MM.1S (cell line): ENCODE data around the gene ITCH.
"Not testable (repeated sequence)": the region's sequence is repeated elsewhere in the genome, so short reads cannot be mapped to it uniquely, and the experiment has no call there.

Experiments
- DNase-seq: peaks from one replicate; pipeline ENCODE4 v3.0.0-alpha.2; 2015
- H2AFZ ChIP-seq: fragments of 300-600 bp; sonication (generic); 2 replicates; pipeline ENCODE4 v1.6.0; 2016; ENCODE audit warnings: antibody characterized with exemption, low read length
- H3F3A ChIP-seq: fragments of 300-600 bp; sonication (generic); 2 replicates; pipeline ENCODE4 v1.6.1; 2016; ENCODE audit warnings: mild to moderate bottlenecking, antibody characterized with exemption, low read length, moderate library complexity, mixed read lengths; ENCODE audit not compliant: insufficient read depth
- H3K27ac ChIP-seq: fragments of 300-600 bp; sonication (generic); 2 replicates; pipeline ENCODE4 v1.5.1; 2016; ENCODE audit warnings: mild to moderate bottlenecking, low read length
- H3K27me3 ChIP-seq: fragments of 300-600 bp; sonication (generic); replicated peaks from 2 replicates; pipeline ENCODE4 v1.6.0; 2016; ENCODE audit warnings: low read length; ENCODE audit not compliant: insufficient read depth
- H3K36me3 ChIP-seq: fragments of 300-600 bp; sonication (generic); replicated peaks from 2 replicates; pipeline ENCODE4 v1.6.1; 2016; ENCODE audit warnings: mild to moderate bottlenecking, low read length, mixed read lengths; ENCODE audit not compliant: insufficient read depth
- H3K4me1 ChIP-seq: fragments of 300-600 bp; sonication (generic); 2 replicates; pipeline ENCODE4 v1.6.1; 2016; ENCODE audit warnings: low read length, mixed read lengths
- H3K4me2 ChIP-seq: fragments of 300-600 bp; sonication (generic); 2 replicates; pipeline ENCODE4 v1.6.0; 2016; ENCODE audit warnings: low read depth, low read length
- H3K4me3 ChIP-seq: fragments of 300-600 bp; sonication (generic); 2 replicates; pipeline ENCODE4 v1.5.1; 2016; ENCODE audit warnings: low read length, mixed read lengths
- H3K79me2 ChIP-seq: fragments of 300-600 bp; sonication (generic); 2 replicates; pipeline ENCODE4 v1.6.1; 2016; ENCODE audit warnings: mixed run types, low read length, mixed read lengths
- H3K9ac ChIP-seq: fragments of 300-600 bp; sonication (generic); 2 replicates; pipeline ENCODE4 v1.6.1; 2016; ENCODE audit warnings: low read length, mixed read lengths
- H3K9me2 ChIP-seq: fragments of 300-600 bp; sonication (generic); replicated peaks from 2 replicates; pipeline ENCODE4 v1.6.1; 2016; ENCODE audit warnings: mild to moderate bottlenecking, low read length, mixed read lengths; ENCODE audit not compliant: insufficient read depth
- H3K9me3 ChIP-seq: fragments of 300-600 bp; sonication (generic); replicated peaks from 2 replicates; pipeline ENCODE4 v1.6.1; 2016; ENCODE audit warnings: mild to moderate bottlenecking, low read length, mixed read lengths; ENCODE audit not compliant: insufficient read depth
- H4K20me1 ChIP-seq: fragments of 300-600 bp; sonication (generic); 2 replicates; pipeline ENCODE4 v1.6.1; 2016; ENCODE audit warnings: mild to moderate bottlenecking, low read length, moderate library complexity, mixed read lengths; ENCODE audit not compliant: insufficient read depth
- CTCF ChIP-seq: fragments of 300-600 bp; sonication (generic); IDR thresholded peaks from 2 replicates; pipeline ENCODE4 v1.5.1; 2016; ENCODE audit warnings: antibody characterized with exemption, low read length, mixed read lengths
- EZH2 ChIP-seq: fragments of 300-600 bp; sonication (generic); optimal IDR thresholded peaks from 2 replicates; pipeline ENCODE3; 2017; ENCODE audit warnings: low read depth, mild to moderate bottlenecking, antibody characterized with exemption, low read length, mixed read lengths
- EZH2phosphoT487 ChIP-seq: fragments of 300-600 bp; sonication (generic); IDR thresholded peaks from 2 replicates; pipeline ENCODE4 v1.6.1; 2018; ENCODE audit warnings: antibody characterized with exemption, low read length

The ITCH gene

GRCh38 chr20:34517114-34517505, 154.0 kb downstream of the ITCH start:
- Histone ChIP-seq H3K4me2 (peak overlapping the region; percentile 79), H3K27ac (peak overlapping the region; percentile 84; the same call in 1 of the 2 replicates), H2AFZ (0 out of 2 replicates have a peak overlapping the region, but pooled peaks have one; percentile 86), H3K4me3 (peak overlapping the region; percentile 84), H3F3A (peaks cover 28% of the 10 kb centered on the region), H3K9ac (peak overlapping the region; percentile 80; the same call in 1 of the 2 replicates), H3K79me2 (peaks cover 59% of the 10 kb centered on the region), H3K27me3 (no peaks in the 10 kb centered on the region), H3K4me1 (peaks cover 13% of the 10 kb centered on the region; the same call in 1 of the 2 replicates), H3K9me2 (no peaks in the 10 kb centered on the region), H3K9me3 (no peaks in the 10 kb centered on the region), H3K36me3 (no peaks in the 10 kb centered on the region; the same call in 1 of the 2 replicates), H4K20me1 (no peaks in the 10 kb centered on the region)
- TF ChIP-seq EZH2 (no peak), EZH2phosphoT487 (no peak), CTCF (no peak)
- no peak for DNase-seq

GRCh38 chr20:34518863-34519262, 155.8 kb downstream of the ITCH start:
- H3K27ac ChIP-seq, H3K4me2 ChIP-seq, DNase-seq, H3K36me3 ChIP-seq, H3K9me2 ChIP-seq, H3K9me3 ChIP-seq, H2AFZ ChIP-seq, H3K9ac ChIP-seq, H4K20me1 ChIP-seq, H3K27me3 ChIP-seq, H3K4me3 ChIP-seq: not testable (repeated sequence)
- H3F3A ChIP-seq = peaks cover 32% of the 10 kb centered on the region
- H3K4me1 ChIP-seq = peaks cover 21% of the 10 kb centered on the region; the same call in 1 of the 2 replicates
- H3K79me2 ChIP-seq = peaks cover 75% of the 10 kb centered on the region

- H3K9me3 ChIP-seq, H4K20me1 ChIP-seq, H3K4me2 ChIP-seq, H3K9me2 ChIP-seq, H3K9ac ChIP-seq, H3K4me3 ChIP-seq, H3K27me3 ChIP-seq, H3K36me3 ChIP-seq, H2AFZ ChIP-seq, H3K27ac ChIP-seq, DNase-seq: not testable (repeated sequence)
- peaks cover 85% of the 10 kb centered on the region for H3K79me2 ChIP-seq
- H3K4me1 ChIP-seq = peaks cover 16% of the 10 kb centered on the region; the same call in 1 of the 2 replicates
- H3F3A ChIP-seq = peaks cover 25% of the 10 kb centered on the region
These were observed 156.8 kb downstream of the ITCH start for GRCh38 chr20:34519841-34520240.

- TF ChIP-seq CTCF (peak; percentile 78), EZH2phosphoT487 (no peak)
- H3K36me3 ChIP-seq = peaks cover 8% of the 10 kb centered on the region; the same call in 1 of the 2 replicates
- H3K27ac ChIP-seq = peak overlapping the region; percentile 24; the same call in 1 of the 2 replicates
- H3K9me3 ChIP-seq = no peaks in the 10 kb centered on the region
- H3K4me2 ChIP-seq = peak overlapping the region; percentile 66
- H3K79me2 ChIP-seq = peaks cover 76% of the 10 kb centered on the region
- peak overlapping the region; percentile 39 for H2AFZ ChIP-seq
- DNase-seq = peak; percentile 74
- H3K4me1 ChIP-seq = peaks cover 11% of the 10 kb centered on the region; the same call in 1 of the 2 replicates
- H3K9ac ChIP-seq = peak overlapping the region; percentile 2; the same call in 1 of the 2 replicates
- no peaks in the 10 kb centered on the region for H3K9me2 ChIP-seq
- peaks cover 4% of the 10 kb centered on the region; the same call in 1 of the 2 replicates for H3F3A ChIP-seq
- H3K4me3 ChIP-seq = peak overlapping the region; percentile 35
- no peaks in the 10 kb centered on the region for H3K27me3 ChIP-seq
- peaks cover 5% of the 10 kb centered on the region; the same call in 1 of the 2 replicates for H4K20me1 ChIP-seq
These were observed 160.1 kb downstream of the ITCH start for GRCh38 chr20:34522969-34523871.
